CD14-positive monocyte (primary cell): Measurements from ENCODE around the gene ANKRD52. TPM values are rescaled to one million over a fixed set of nuclear protein-coding genes. Genes with fewer than 3 reads are reported as not detected.
"Not testable (repeated sequence)": the region's sequence is repeated elsewhere in the genome, so short reads cannot be mapped to it uniquely, and the experiment has no call there.

Source experiments
- DNase-seq, 3 donors: peaks; one replicate each; pipeline ENCODE4 v3.0.0-alpha.2; 2011 to 2022
- H2AFZ ChIP-seq: 2 replicates; pipeline ENCODE4 v1.6.0; 2012; ENCODE audit warnings: mild to moderate bottlenecking, low read depth, low read length, inconsistent platforms; ENCODE audit not compliant: insufficient read depth, poor library complexity, severe bottlenecking
- H3K27ac ChIP-seq, 2 donors: 1 replicate in 1 of 2; 2 replicates in 1 of 2; pipeline ENCODE4 v1.5.1; 2012 to 2013; ENCODE audit warnings: low read length in 2 of 2, control low read depth in 1 of 2, inconsistent platforms in 1 of 2, low read depth in 1 of 2, mild to moderate bottlenecking in 1 of 2
- H3K27me3 ChIP-seq, 2 donors: one replicate each; pipeline versions ENCODE4 v1.6.0 to v1.6.1; 2011 to 2013; ENCODE audit warnings: low read length in 2 of 2; ENCODE audit not compliant: control insufficient read depth in 2 of 2, insufficient read depth in 2 of 2
- H3K36me3 ChIP-seq, 2 donors: replicated peaks in 1 of 2; 1 replicate in 1 of 2; 2 replicates in 1 of 2; pipeline versions ENCODE4 v1.5.1 to v1.6.1; 2012 to 2013; ENCODE audit warnings: low read length in 2 of 2, control low read depth in 1 of 2, inconsistent platforms in 1 of 2, mild to moderate bottlenecking in 1 of 2; ENCODE audit not compliant: insufficient read depth in 2 of 2, control insufficient read depth in 1 of 2
- H3K4me1 ChIP-seq, 2 donors: 1 replicate in 1 of 2; 2 replicates in 1 of 2; pipeline versions ENCODE4 v1.5.1 to v1.6.1; 2012 to 2013; ENCODE audit warnings: low read length in 2 of 2, control low read depth in 1 of 2, inconsistent platforms in 1 of 2, mild to moderate bottlenecking in 1 of 2, moderate library complexity in 1 of 2; ENCODE audit not compliant: insufficient read depth in 2 of 2, control insufficient read depth in 1 of 2
- H3K4me2 ChIP-seq: replicated peaks from 2 replicates; pipeline ENCODE3; 2012; ENCODE audit warnings: low read length, moderate library complexity, mild to moderate bottlenecking; ENCODE audit not compliant: poor library complexity, severe bottlenecking; ENCODE audit errors: extremely low read depth
- H3K4me3 ChIP-seq, 3 experiments: fragments of 200-600 bp in 1 of 3; sonication (generic) in 1 of 3; replicated peaks in 1 of 3; 1 replicate in 2 of 3; 2 replicates in 1 of 3; pipeline ENCODE4 v1.5.1; 2011 to 2013; ENCODE audit warnings: low read length in 3 of 3, mild to moderate bottlenecking in 3 of 3, control low read depth in 2 of 3, low read depth in 2 of 3, inconsistent platforms in 1 of 3, moderate library complexity in 1 of 3
- H3K79me2 ChIP-seq: 2 replicates; pipeline ENCODE4 v1.6.0; 2012; ENCODE audit warnings: mild to moderate bottlenecking, control low read depth, inconsistent platforms, low read length, moderate library complexity; ENCODE audit not compliant: insufficient read depth
- H3K9ac ChIP-seq: 2 replicates; pipeline ENCODE4 v1.6.0; 2017; ENCODE audit warnings: low read length, mild to moderate bottlenecking; ENCODE audit not compliant: insufficient read depth, poor library complexity, severe bottlenecking
- H3K9me3 ChIP-seq, 2 donors: replicated peaks in 1 of 2; 1 replicate in 1 of 2; 2 replicates in 1 of 2; pipeline versions ENCODE4 v1.5.1 to v1.6.1; 2012 to 2013; ENCODE audit warnings: low read length in 2 of 2, control low read depth in 1 of 2; ENCODE audit not compliant: control insufficient read depth in 1 of 2, insufficient read depth in 1 of 2
- H4K20me1 ChIP-seq: 2 replicates; pipeline ENCODE4 v1.6.0; 2012; ENCODE audit warnings: mild to moderate bottlenecking, low read length, control low read depth, moderate library complexity; ENCODE audit not compliant: insufficient read depth
- H3K27ac Mint-ChIP-seq, 7 donors: one replicate each; pipeline ENCODE4 v1.8.0; 2020; ENCODE audit warnings: mild to moderate bottlenecking in 7 of 7, mixed read lengths in 7 of 7, moderate library complexity in 6 of 7, inconsistent platforms in 2 of 7
- H3K27me3 Mint-ChIP-seq, 3 donors: one replicate each; pipeline ENCODE4 v1.8.0; 2021 to 2022; ENCODE audit warnings: low read depth in 3 of 3, mild to moderate bottlenecking in 3 of 3, mixed read lengths in 3 of 3, moderate library complexity in 3 of 3, inconsistent platforms in 1 of 3
- H3K36me3 Mint-ChIP-seq, 2 donors: one replicate each; pipeline ENCODE4 v1.8.0; 2020; ENCODE audit warnings: mixed read lengths in 2 of 2, inconsistent platforms in 1 of 2, mild to moderate bottlenecking in 1 of 2
- H3K4me1 Mint-ChIP-seq: one replicate; pipeline ENCODE4 v1.8.0; 2020; ENCODE audit warnings: mild to moderate bottlenecking, mixed read lengths
- H3K4me3 Mint-ChIP-seq, 2 donors: one replicate each; pipeline ENCODE4 v1.8.0; 2020; ENCODE audit warnings: mild to moderate bottlenecking in 2 of 2, mixed read lengths in 2 of 2, moderate library complexity in 1 of 2
- H3K9me3 Mint-ChIP-seq, 7 donors: one replicate each; pipeline ENCODE4 v1.8.0; 2020 to 2022; ENCODE audit warnings: mixed read lengths in 7 of 7, mild to moderate bottlenecking in 6 of 7, moderate library complexity in 6 of 7, inconsistent platforms in 2 of 7
- CTCF ChIP-seq: fragments of 200-600 bp; IDR thresholded peaks from one replicate; pipeline ENCODE4 v1.8.0; 2022; ENCODE audit warnings: antibody characterized with exemption, mild to moderate bottlenecking
- WGBS: methylation state at CpG from one replicate; pipeline ENCODE4 v1.1.5; 2013; ENCODE audit warnings: missing lambda C conversion rate; ENCODE audit not compliant: insufficient coverage; 5-methylcytosine and 5-hydroxymethylcytosine counted together
- intact Hi-C, 2 donors: fragments of 100-400 bp; cut with micrococcal nuclease; formaldehyde crosslinking; loops; one replicate each; pipeline versions ENCODE4 v1.15.0 to v1.15.1; 2023
- polyA plus RNA-seq, 3 donors: library from polyadenylated mRNA; depleted of rRNA in 1 of 3; unstranded in 2 of 3; stranded (reverse) in 1 of 3; fragments of 300-500 nt in 2 of 3; fragments of >200 nt in 1 of 3; fragmentation: Illumina TruSeq in 2 of 3; gene quantifications; 1 replicate in 2 of 3; 2 replicates in 1 of 3; pipeline ENCODE4 v1.2.3, GENCODE V29; 2012 to 2021

The ANKRD52 gene
- polyA plus RNA-seq, 3 donors, result 1.5 to 12.4 (median 2.4) TPM

DNA sequence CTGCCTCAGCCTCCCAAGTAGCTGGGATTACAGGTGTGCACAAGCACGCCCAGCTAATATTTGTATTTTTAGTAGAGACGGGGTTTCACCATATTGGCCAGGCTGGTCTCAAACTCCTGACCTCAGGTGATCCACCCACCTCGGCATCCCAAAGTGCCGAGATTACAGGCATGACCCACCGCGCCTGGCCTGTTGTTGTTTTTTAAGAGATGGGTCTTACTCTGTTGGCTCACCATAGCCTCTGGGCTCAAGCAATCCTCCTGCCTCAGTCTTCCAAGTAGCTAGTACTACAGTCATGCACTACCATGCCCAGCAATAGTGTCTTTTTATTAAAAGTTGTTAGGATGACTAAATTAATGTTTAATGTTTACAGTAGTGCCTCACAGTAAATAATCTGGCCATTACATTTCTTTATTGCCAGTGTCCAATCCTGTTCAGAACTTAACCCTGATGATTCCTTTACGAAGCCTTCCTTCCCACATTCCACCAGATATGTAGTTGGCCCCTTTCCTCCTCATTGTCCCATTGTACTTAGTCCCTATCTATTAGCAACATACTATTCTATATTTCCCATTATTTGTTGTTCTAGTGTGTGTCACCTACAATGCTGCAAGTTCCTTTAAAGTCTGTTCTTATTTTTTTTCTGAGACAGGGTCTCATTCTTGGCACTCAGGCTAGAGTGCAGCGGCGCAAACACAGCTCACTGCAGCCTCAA lies 60.1 kb downstream of the ANKRD52 start:
- Histone ChIP-seq H3K36me3 (no peaks in the 10 kb centered on the region), H3K4me2 (no peak overlapping the region), H3K79me2 (no peaks in the 10 kb centered on the region), H4K20me1 (no peaks in the 10 kb centered on the region), H3K9ac (no peak overlapping the region), H2AFZ (no peak overlapping the region), H3K27me3 (no peaks in the 10 kb centered on the region), H3K4me3 (no peak overlapping the region), H3K4me1 (no peaks in the 10 kb centered on the region), H3K9me3 (no peaks in the 10 kb centered on the region), H3K27ac (no peak overlapping the region)
- H3K27me3 Mint-ChIP-seq, result peaks cover 0 to 2% (median 0%) of the 10 kb centered on the region in 3 donors
- H3K27ac Mint-ChIP-seq, result no peak overlapping the region
- DNase-seq, result no peak
- TF ChIP-seq CTCF, result no peak
- H3K4me1 Mint-ChIP-seq, result peaks cover 4% of the 10 kb centered on the region
- H3K4me3 Mint-ChIP-seq, result no peak overlapping the region
- H3K9me3 Mint-ChIP-seq, result no peaks in the 10 kb centered on the region
- H3K36me3 Mint-ChIP-seq, result no peaks in the 10 kb centered on the region
- WGBS, result 100% methylated on average over 2 of the region's 9 CpGs
- intact Hi-C loops, result loop anchor here (10.0 kb wide), 2 partner anchors 57 to 267 kb away; partner anchors contain the start of genes SPRYD4 (in 2 of the 2) and ANKRD52 (in 1 of the 2)

- not testable (repeated sequence) for H2AFZ ChIP-seq, H3K9me3 ChIP-seq, H3K27me3 ChIP-seq, H3K4me1 Mint-ChIP-seq, H3K79me2 ChIP-seq, H3K27me3 Mint-ChIP-seq, H3K36me3 Mint-ChIP-seq, H3K36me3 ChIP-seq, H3K27ac ChIP-seq, H3K9ac ChIP-seq, H3K27ac Mint-ChIP-seq, H3K9me3 Mint-ChIP-seq, DNase-seq, H3K4me3 ChIP-seq, H3K4me1 ChIP-seq, H3K4me2 ChIP-seq, H3K4me3 Mint-ChIP-seq, H4K20me1 ChIP-seq
- intact Hi-C loops, result loop anchor here (10.0 kb wide), 2 partner anchors 58 to 268 kb away; partner anchors contain the start of genes SPRYD4 (in 2 of the 2) and ANKRD52 (in 1 of the 2)
- 94% methylated on average over 6 of the region's 11 CpGs for WGBS
Observed at GRCh38 chr12:56196818-56197550, 61.2 kb downstream of the ANKRD52 start.
